PC-3 (cell line): Measurements from ENCODE around the gene TRAF3.

Source experiments
- EZH2 ChIP-seq: fragments of 300-600 bp; sonication (generic); IDR thresholded peaks from one replicate; pipeline ENCODE4 v1.6.1; 2017; ENCODE audit warnings: antibody characterized with exemption, mild to moderate bottlenecking, low read length; ENCODE audit not compliant: unreplicated experiment
- EZH2phosphoT487 ChIP-seq: fragments of 300-600 bp; sonication (generic); IDR thresholded peaks from 2 replicates; pipeline ENCODE4 v1.6.1; 2018; ENCODE audit warnings: mild to moderate bottlenecking, antibody characterized with exemption, low read length, borderline replicate concordance
- TF ChIP-seq, protein P1 (sequence below): fragments of 300-600 bp; sonication (generic); conservative IDR thresholded peaks from 2 replicates; pipeline ENCODE4 v1.5.1; 2017; ENCODE audit warnings: antibody characterized with exemption, low read depth, mild to moderate bottlenecking, low read length

DNA sequence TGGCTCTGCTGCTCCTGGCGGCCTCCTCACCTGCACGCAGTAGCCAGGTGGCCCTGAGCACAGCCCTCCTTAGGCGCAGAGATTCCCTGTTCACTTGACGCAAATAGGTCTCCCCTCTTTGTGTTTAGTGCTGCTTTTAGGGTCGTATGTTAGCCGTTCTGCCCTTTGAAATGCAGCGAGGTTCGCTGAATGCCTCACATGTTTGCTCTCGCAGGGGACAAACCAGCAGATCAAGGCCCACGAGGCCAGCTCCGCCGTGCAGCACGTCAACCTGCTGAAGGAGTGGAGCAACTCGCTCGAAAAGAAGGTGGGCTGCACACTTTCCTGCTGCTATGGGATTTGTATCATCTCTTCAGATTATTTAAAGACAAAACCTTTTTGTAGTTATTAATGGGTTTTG lies 113.9 kb downstream of the TRAF3 start:
- TF ChIP-seq, protein P1, sequence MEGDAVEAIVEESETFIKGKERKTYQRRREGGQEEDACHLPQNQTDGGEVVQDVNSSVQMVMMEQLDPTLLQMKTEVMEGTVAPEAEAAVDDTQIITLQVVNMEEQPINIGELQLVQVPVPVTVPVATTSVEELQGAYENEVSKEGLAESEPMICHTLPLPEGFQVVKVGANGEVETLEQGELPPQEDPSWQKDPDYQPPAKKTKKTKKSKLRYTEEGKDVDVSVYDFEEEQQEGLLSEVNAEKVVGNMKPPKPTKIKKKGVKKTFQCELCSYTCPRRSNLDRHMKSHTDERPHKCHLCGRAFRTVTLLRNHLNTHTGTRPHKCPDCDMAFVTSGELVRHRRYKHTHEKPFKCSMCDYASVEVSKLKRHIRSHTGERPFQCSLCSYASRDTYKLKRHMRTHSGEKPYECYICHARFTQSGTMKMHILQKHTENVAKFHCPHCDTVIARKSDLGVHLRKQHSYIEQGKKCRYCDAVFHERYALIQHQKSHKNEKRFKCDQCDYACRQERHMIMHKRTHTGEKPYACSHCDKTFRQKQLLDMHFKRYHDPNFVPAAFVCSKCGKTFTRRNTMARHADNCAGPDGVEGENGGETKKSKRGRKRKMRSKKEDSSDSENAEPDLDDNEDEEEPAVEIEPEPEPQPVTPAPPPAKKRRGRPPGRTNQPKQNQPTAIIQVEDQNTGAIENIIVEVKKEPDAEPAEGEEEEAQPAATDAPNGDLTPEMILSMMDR: no peak
- TF ChIP-seq EZH2: no peak
- TF ChIP-seq EZH2phosphoT487: no peak
